ENCODE measurements around the gene TMBIM1. TPM values are rescaled to one million over a fixed set of nuclear protein-coding genes. Genes with fewer than 3 reads are reported as not detected.

TMBIM1 gene
- total RNA-seq, 2 experiments from 2014 or later = 51.1 to 54.0 TPM

DNA sequence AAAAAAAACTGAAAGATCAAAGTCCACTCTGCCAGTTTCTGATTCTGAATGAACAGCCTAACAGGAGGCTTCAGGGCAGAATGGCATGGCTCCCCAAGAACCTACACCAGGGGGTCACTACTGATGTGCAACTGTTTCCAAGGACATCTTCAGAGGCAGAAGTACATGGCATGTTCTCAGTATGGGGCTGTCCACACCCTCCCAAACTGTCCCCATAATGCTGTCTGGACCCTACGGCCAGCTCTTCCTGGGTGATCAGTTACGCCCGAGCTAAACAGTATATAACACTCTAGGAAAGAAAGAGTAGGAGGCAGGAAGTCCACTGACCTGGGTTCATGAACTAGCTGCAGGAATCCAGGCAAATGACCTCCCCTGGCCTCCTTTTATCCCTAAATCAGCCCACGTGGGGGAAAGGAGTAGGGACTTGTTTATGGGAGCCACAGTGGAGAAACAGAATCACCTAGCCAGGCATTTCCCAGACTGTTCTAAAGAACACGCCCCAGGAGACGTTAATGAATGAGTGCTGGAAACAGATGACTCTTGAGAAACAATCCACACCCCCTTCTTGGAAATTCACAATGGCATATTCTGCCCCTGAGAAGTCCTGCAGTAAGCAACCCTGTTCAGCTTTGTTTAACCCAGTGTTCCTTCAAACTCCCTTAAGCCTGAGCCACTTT, 2.5 kb downstream of the TMBIM1 start:
- peak overlapping the region; percentile 91 for H3K27ac Mint-ChIP-seq
- H3K36me3 Mint-ChIP-seq (ENCODE audit: low read depth) = peaks cover 14% of the 10 kb centered on the region
- ChIA-PET POLR2A (interaction anchor here (1.1 to 1.4 kb wide), 2 partner anchors 19 to 115 kb away, joined by 4 to 9 read pairs; partner anchors contain the start of genes AAMP and PNKD), CTCF (interaction anchor here (0.6 to 13.7 kb wide), 11 partner anchors 7 to 357 kb away, joined by 3 to 205 read pairs (median 3); partner anchors contain the start of genes AAMP, CATIP and PNKD)
- no peak for DNase-seq
- no peaks in the 10 kb centered on the region for H3K9me3 Mint-ChIP-seq (ENCODE audit: low read depth)
- intact Hi-C loops (cut with DNase I, micrococcal nuclease) = loop anchor here (5.0 kb wide), 6 partner anchors 108 to 988 kb away; partner anchors contain the start of genes CNOT9 (in 1 of the 2), CTDSP1 (in 1 of the 2), DNAJB2 (in 1 of the 2) and RNF25 (in 1 of the 2)
- peaks cover 78% of the 10 kb centered on the region for H3K4me1 Mint-ChIP-seq
- no peaks in the 10 kb centered on the region for H3K27me3 Mint-ChIP-seq
- H3K4me3 Mint-ChIP-seq = peak overlapping the region; percentile 87
- ATAC-seq = no peak

DNA sequence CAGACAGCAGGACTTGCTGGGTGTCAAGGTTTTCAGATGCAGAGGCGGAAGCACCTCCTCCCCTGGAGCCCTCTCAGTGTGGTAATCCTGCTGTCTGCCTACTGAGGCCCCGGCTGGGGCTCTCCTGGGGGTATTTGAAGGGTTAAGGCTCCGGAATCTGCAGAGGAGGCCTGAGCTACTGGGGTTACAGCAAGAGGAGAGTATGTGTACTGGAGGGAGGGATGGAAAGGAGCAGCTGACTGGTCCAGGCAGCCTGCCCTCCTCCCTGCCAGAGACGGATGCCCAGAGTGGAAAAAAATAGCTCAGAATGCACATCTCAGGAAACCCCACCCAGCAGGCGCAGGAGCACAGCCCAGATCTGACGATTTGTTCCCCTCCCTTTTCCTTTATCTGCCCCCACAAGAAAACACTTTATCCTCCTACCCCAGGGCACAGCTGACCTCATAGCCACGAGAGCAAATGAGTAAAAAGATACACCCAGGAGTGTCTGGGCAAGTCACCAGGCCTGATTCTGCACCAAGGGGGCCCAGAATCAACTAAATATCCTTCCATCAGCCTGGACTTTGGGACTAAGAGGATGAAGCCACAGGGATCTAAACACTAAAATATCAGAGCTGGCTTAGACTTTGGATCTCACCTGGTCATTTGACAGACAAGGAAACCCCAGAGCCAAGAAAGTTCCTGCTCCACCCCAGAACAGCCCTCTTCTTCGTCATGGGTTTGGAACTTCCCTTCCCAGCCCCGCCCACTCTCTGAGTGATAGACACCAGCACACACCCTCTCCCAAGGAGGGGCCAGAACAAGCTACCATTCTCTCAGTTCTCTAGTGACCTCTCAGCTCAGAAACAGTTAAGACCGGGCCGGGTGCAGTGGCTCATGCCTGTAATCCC, 5.5 kb downstream of the TMBIM1 start:
- peaks cover 14% of the 10 kb centered on the region for H3K36me3 Mint-ChIP-seq (ENCODE audit: low read depth)
- ATAC-seq (peak; percentile 74), DNase-seq (peak; percentile 91)
- POLR2A ChIA-PET = interaction anchor here (0.6 to 2.9 kb wide), 9 partner anchors 12 to 178 kb away, joined by 3 to 24 read pairs (median 4); partner anchors contain the start of genes AAMP, ARPC2, CTDSP1 and PNKD
- peak overlapping the region; percentile 80 for H3K4me3 Mint-ChIP-seq
- H3K9me3 Mint-ChIP-seq (ENCODE audit: low read depth) = no peaks in the 10 kb centered on the region
- H3K27ac Mint-ChIP-seq = peak overlapping the region; percentile 99
- peaks cover 88% of the 10 kb centered on the region for H3K4me1 Mint-ChIP-seq
- CTCF ChIA-PET = interaction anchor here (0.6 to 13.7 kb wide), 16 partner anchors 9 to 568 kb away, joined by 3 to 205 read pairs (median 3); partner anchors contain the start of genes AAMP, CATIP, PNKD and RNF25
- no peaks in the 10 kb centered on the region for H3K27me3 Mint-ChIP-seq
- intact Hi-C loops (cut with DNase I, micrococcal nuclease) = loop anchor here (1.0 to 5.0 kb wide), 9 partner anchors 17 to 990 kb away; partner anchors contain the start of genes AAMP (in 2 of the 2), CNOT9 (in 2 of the 2), PNKD (in 2 of the 2) and USP37 (in 2 of the 2)

DNA sequence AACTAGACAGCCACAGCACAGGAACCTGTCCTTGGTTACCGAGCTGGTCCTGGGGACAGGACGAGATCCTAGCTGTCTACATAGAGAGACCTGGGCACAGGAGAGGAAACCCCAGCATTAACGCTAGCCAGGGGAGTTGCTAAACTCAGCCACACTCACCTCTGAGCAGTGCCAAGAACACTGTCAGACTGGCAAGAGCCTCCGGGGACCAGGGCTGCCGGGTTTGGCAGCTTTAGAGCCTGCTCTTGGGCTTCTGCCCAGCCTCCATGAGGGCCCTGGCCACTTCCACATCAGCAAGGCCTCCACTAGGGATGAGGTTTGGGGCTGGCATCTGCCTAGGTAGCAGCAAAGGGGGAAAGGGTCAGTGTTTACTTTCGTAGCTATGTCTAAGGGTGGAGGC, 6.7 kb downstream of the TMBIM1 start:
- H3K36me3 Mint-ChIP-seq (ENCODE audit: low read depth) = peaks cover 18% of the 10 kb centered on the region
- ATAC-seq (no peak), DNase-seq (no peak)
- peaks cover 80% of the 10 kb centered on the region for H3K4me1 Mint-ChIP-seq
- CTCF ChIA-PET = interaction anchor here (0.7 to 13.7 kb wide), 4 partner anchors 10 to 71 kb away, joined by 3 to 205 read pairs (median 6); partner anchors contain the start of genes AAMP, CATIP and PNKD
- POLR2A ChIA-PET = interaction anchor here (0.6 to 2.9 kb wide), 4 partner anchors 10 to 297 kb away, joined by 3 to 24 read pairs (median 4); partner anchors contain the start of genes AAMP and PNKD
- intact Hi-C loops (cut with DNase I, micrococcal nuclease) = loop anchor here (1.0 to 5.0 kb wide), 8 partner anchors 15 to 992 kb away; partner anchors contain the start of genes CNOT9 (in 2 of the 2), USP37 (in 2 of the 2), AAMP (in 1 of the 2) and ARPC2 (in 1 of the 2)
- H3K27ac Mint-ChIP-seq = peak overlapping the region; percentile 99
- no peaks in the 10 kb centered on the region for H3K9me3 Mint-ChIP-seq (ENCODE audit: low read depth)
- H3K4me3 Mint-ChIP-seq = peak overlapping the region; percentile 80
- no peaks in the 10 kb centered on the region for H3K27me3 Mint-ChIP-seq

DNA sequence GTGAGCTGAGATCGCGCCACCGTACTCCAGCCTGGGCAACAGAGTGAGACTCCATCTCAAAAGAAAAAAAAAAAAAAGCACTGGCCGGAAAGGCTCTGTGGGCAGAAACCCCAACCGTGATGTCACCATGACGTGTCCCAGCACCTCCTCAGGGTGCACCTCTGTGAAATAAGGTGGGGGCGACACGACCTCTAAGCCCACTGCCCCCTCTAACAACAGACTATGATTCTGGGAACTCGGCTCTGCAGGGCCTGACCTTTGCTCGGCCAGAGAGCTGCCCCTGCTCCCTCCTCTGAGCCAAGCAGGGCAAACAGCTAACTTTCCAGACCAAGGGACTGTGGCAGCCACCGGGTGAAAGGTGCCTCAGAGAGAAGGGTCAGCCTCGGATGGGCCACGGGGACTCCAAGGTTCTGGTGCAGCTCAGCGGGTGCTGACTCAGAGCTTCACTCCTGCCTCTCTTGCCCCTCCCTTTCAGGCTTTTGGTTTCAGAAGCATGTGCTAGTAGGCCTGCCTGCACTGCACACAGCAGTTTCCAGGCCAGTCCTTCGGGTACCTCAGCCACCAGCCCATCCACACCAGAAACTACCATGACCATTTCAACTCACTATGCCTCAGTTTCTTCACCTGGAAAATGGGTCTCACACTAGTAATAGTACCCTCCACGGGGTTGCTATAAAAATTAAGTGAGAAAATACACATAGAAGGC, 8.0 kb downstream of the TMBIM1 start:
- DNase-seq (peak; percentile 81), ATAC-seq (peak; percentile 56)
- peak overlapping the region; percentile 80 for H3K4me3 Mint-ChIP-seq
- H3K36me3 Mint-ChIP-seq (ENCODE audit: low read depth) = peaks cover 23% of the 10 kb centered on the region
- H3K9me3 Mint-ChIP-seq (ENCODE audit: low read depth) = no peaks in the 10 kb centered on the region
- ChIA-PET POLR2A (interaction anchor here (0.6 to 1.1 kb wide), 3 partner anchors 12 to 1779 kb away, joined by 3 read pairs; no protein-coding TSS in a partner anchor), CTCF (interaction anchor here (0.6 to 13.7 kb wide), 3 partner anchors 11 to 1788 kb away, joined by 3 to 205 read pairs (median 4); partner anchors contain the start of genes AAMP and PNKD)
- intact Hi-C loops (cut with DNase I, micrococcal nuclease) = no loop called here
- no peaks in the 10 kb centered on the region for H3K27me3 Mint-ChIP-seq
- H3K4me1 Mint-ChIP-seq = peaks cover 67% of the 10 kb centered on the region
- peak overlapping the region; percentile 99 for H3K27ac Mint-ChIP-seq

DNA sequence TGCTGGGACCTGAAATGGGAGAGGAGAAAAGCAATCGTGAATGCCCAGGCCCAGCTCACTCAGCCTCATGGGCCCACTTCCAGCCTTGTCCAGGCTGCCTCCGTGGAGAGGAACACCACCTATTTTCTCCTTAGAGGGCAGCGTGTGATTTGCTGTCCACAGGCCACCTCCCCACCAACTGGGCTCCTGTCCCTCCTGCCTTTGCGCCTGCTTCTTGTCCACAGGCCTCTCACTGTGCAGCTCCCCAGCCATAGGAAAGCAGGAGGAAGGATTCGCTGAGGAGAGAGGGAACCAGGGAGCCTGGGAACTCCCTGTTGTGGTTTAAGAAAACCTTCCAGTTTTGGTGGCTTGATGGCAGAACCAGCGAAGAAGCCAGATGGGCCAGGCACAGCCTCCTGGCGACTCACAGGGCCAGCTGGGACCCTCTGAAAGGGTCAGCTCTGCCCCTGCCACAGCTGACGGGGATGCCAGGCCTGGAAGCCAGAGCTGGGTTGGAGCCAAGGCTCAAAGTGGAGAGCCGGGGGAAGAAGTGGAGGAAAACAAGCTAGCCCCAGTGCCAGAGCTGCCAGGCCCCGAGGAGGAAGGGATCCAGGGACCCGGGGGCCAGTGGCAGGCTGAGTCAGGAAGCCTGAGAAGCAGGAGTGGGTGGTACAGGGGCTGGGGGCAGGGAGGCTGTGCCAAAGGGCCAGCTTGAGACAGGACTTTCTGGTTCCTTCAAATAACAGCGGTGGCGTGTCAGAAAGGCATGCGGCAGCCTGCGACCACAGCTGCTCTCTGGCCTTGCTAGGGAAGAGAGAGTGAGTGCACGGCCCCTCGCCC, 9.9 kb downstream of the TMBIM1 start:
- ATAC-seq = no peak
- ChIA-PET CTCF (interaction anchor here (0.6 to 13.7 kb wide), 4 partner anchors 9 to 112 kb away, joined by 3 to 205 read pairs (median 6); partner anchors contain the start of genes AAMP, PNKD and TMBIM1), POLR2A (no interaction called here)
- no peak for DNase-seq
- no peaks in the 10 kb centered on the region for H3K27me3 Mint-ChIP-seq
- peak overlapping the region; percentile 65 for H3K27ac Mint-ChIP-seq
- peaks cover 51% of the 10 kb centered on the region for H3K4me1 Mint-ChIP-seq
- H3K36me3 Mint-ChIP-seq (ENCODE audit: low read depth) = peaks cover 28% of the 10 kb centered on the region
- no peak overlapping the region for H3K4me3 Mint-ChIP-seq
- no peaks in the 10 kb centered on the region for H3K9me3 Mint-ChIP-seq (ENCODE audit: low read depth)
- intact Hi-C loops (cut with DNase I, micrococcal nuclease) = no loop called here

DNA sequence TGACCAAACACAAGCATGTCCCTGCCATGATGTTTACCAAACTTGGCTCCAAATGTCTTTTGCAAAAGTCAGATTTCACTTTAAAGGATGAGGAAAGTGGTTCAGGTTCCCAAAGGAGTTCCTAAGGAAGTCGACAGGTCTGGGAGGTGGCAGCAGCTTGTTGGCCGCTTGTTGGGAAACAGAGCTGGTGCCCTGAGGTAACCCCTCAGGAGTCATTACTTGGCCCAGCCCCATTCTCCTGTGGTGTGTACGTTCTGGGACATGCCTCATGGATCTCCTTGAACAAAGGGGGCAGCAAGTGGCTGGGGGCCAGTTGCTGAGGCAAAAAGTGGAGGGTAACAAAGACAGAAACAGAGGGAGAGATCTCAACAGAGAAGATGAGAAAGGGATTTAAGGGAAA, 10.9 kb downstream of the TMBIM1 start:
- peaks cover 37% of the 10 kb centered on the region for H3K36me3 Mint-ChIP-seq (ENCODE audit: low read depth)
- ATAC-seq = no peak
- intact Hi-C loops (cut with DNase I, micrococcal nuclease) = no loop called here
- no peak for DNase-seq
- H3K27me3 Mint-ChIP-seq = no peaks in the 10 kb centered on the region
- H3K9me3 Mint-ChIP-seq (ENCODE audit: low read depth) = no peaks in the 10 kb centered on the region
- H3K4me3 Mint-ChIP-seq = no peak overlapping the region
- H3K4me1 Mint-ChIP-seq = peaks cover 42% of the 10 kb centered on the region
- POLR2A ChIA-PET = no interaction called here
- H3K27ac Mint-ChIP-seq = peak overlapping the region; percentile 69
- CTCF ChIA-PET = interaction anchor here (0.8 to 13.7 kb wide), 3 partner anchors 8 to 113 kb away, joined by 3 to 205 read pairs (median 10); partner anchors contain the start of genes AAMP, PNKD and TMBIM1

DNA sequence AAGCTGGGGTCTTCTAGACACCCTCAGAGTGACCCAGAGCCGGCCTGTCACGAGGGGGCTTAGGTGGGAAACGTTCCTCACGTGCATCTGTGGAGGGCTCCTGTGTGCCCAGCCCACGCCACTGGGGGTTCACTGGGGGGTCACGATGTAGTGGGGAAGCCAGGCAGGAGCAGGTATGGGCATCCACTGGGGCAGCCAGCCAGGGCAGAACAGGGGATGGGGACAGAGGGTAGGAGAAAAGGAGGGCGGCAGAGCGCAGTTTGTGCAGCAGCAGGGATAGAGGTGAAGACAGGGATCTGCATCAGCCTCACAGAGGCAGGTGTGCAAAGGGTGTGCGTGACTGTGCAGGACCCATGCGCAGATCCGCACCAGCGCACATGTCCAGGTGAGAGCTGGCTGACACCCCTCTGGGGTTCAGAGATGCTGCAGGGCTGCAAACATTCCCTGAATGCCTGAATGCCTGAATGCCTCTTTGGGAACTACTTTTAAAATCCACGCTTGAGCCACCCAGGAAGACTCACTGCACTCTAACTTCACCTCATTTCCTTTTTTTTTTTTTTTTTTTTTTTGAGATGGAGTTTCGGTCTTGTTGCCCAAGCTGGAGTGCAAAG, 11.9 kb downstream of the TMBIM1 start:
- no peak for ATAC-seq
- no peak for DNase-seq
- no peaks in the 10 kb centered on the region for H3K9me3 Mint-ChIP-seq (ENCODE audit: low read depth)
- peaks cover 31% of the 10 kb centered on the region for H3K4me1 Mint-ChIP-seq
- no peak overlapping the region for H3K4me3 Mint-ChIP-seq
- H3K36me3 Mint-ChIP-seq (ENCODE audit: low read depth) = peaks cover 38% of the 10 kb centered on the region
- H3K27me3 Mint-ChIP-seq = no peaks in the 10 kb centered on the region
- no peak overlapping the region for H3K27ac Mint-ChIP-seq
- POLR2A ChIA-PET = no interaction called here
- intact Hi-C loops (cut with DNase I, micrococcal nuclease) = no loop called here
- CTCF ChIA-PET = interaction anchor here (0.7 to 13.7 kb wide), 2 partner anchors 7 to 116 kb away, joined by 3 to 205 read pairs; partner anchors contain the start of genes AAMP and PNKD

DNA sequence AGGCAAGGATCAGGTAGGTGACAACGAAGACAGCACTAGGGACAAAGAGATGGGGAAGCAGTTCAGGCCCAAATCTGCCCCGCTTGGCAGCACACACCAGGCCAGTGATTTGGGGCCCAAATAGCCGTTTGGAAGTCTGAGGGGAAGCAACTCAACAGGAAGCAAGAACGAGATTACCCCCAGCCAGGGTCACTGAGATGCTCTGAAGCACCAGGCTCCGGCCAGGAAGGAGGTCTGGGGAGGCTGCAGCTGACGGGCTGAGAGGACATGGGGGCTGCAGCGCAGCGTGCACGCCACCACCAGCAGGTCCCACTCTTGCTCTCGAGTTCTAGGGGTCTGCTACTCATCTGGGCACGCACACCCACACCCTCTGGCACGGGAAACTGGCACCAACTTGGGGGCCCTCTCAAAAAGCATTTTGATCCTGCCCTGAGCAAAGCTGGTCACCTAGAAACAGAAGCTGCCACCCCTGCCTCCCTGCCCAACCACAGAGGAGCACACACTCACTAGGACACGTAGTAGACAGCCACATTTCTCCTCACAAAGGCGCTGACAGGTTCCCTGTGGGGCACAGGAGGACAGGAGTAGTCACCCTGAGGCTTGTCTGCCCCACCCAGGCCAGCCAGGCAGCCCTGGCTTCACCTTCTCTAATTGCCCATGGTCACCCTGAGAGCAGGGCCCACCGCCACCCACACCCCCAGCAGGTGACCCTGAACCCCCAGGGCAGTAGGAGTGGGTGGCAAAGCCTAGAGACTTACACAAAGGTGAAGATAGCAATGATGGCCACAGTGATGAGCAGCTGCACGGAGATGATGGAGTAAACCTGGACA, 13.6 kb downstream of the TMBIM1 start:
- ATAC-seq (no peak), DNase-seq (no peak)
- CTCF ChIA-PET = interaction anchor here (0.6 kb wide), 1 partner anchor 106 kb away, joined by 3 read pairs; no protein-coding TSS in a partner anchor
- H3K4me1 Mint-ChIP-seq = peaks cover 15% of the 10 kb centered on the region
- peaks cover 48% of the 10 kb centered on the region for H3K36me3 Mint-ChIP-seq (ENCODE audit: low read depth)
- no peaks in the 10 kb centered on the region for H3K9me3 Mint-ChIP-seq (ENCODE audit: low read depth)
- H3K4me3 Mint-ChIP-seq = no peak overlapping the region
- intact Hi-C loops (cut with DNase I, micrococcal nuclease) = no loop called here
- no peaks in the 10 kb centered on the region for H3K27me3 Mint-ChIP-seq
- POLR2A ChIA-PET = no interaction called here
- H3K27ac Mint-ChIP-seq = peak overlapping the region; percentile 19

DNA sequence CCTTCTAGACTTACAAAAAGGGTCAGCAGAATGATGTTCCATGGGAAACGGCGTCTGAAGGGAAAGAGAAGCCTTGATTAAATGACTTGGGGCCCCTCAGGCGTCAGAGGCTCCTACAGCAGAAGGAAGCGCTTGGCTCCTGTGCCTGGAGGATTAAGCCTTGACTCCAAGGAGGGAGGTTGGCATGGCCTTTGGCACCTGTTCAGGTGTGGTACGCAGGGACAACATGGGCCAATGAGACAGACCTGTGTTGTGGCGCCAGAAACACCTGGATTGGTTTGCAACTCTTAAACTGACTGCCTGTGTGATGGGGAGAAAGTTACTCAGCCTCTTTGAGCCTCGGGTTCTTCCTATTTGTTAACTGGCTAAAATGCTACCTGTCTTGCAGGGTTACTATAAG, 14.4 kb downstream of the TMBIM1 start:
- H3K27me3 Mint-ChIP-seq = no peaks in the 10 kb centered on the region
- peaks cover 9% of the 10 kb centered on the region for H3K4me1 Mint-ChIP-seq
- intact Hi-C loops (cut with DNase I, micrococcal nuclease) = no loop called here
- ATAC-seq = no peak
- no peak for DNase-seq
- ChIA-PET POLR2A (no interaction called here), CTCF (no interaction called here)
- H3K27ac Mint-ChIP-seq = no peak overlapping the region
- H3K9me3 Mint-ChIP-seq (ENCODE audit: low read depth) = no peaks in the 10 kb centered on the region
- no peak overlapping the region for H3K4me3 Mint-ChIP-seq
- peaks cover 50% of the 10 kb centered on the region for H3K36me3 Mint-ChIP-seq (ENCODE audit: low read depth)

All from activated CD4-positive, alpha-beta T cell treated with anti-CD3 and anti-CD28 coated beads for 36 hours (primary cell).